GM18861 (cell line): ENCODE results near the gene GTF2A2.

Experiments
- ATAC-seq: cut with Tn5 transposase; IDR thresholded peaks from one replicate; pipeline ENCODE4 v1.9.1; 2021; ENCODE audit not compliant: unreplicated experiment

Gene GTF2A2

DNA sequence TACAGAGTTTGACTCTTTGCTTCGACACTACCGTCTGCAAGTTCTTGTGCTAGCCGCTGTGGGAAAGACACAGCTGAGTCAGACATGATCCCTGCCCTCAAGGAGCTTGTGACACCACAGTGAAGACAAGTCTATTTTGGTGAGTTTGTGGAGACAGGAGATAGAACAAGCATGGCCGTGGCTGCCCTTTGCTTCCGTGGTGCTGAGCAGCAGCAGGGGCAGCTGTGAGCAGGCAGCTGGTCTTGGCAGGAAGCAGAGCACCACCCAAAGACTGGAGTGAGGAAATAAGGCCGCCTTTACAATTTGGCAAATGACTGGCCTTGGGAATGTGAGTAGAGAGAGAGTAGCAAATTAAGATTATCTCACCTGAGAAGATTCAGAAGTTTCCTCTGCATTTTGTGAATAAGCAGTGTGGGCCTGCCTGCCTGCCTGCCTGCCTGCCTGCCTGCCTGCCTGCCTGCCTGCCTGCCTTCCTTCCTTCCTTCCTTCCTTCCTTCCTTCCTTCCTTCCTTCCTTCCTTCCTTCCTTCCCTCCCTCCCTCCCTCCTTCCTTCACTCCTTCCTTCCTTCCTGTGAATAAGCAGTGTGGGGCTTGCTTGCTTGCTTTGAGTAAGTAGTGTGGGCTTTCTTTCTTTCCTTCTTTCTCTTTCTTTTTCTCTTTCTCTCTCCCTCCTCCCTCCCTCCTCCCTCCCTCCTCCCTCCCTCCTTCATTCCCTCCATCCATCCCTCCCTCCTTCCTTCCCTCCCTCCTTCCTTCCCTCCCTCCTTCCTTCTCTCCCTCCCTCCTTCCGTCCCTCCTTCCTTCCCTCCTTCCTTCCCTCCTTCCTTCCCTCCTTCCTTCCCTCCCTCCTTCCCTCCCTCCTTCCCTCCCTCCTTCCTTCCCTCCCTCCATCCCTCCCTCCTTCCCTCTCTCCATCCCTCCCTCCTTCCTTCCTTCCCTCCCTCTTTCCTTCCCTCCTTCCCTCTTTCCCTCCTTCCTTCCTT, 47.3 kb downstream of the GTF2A2 start:
- no peak for ATAC-seq

DNA sequence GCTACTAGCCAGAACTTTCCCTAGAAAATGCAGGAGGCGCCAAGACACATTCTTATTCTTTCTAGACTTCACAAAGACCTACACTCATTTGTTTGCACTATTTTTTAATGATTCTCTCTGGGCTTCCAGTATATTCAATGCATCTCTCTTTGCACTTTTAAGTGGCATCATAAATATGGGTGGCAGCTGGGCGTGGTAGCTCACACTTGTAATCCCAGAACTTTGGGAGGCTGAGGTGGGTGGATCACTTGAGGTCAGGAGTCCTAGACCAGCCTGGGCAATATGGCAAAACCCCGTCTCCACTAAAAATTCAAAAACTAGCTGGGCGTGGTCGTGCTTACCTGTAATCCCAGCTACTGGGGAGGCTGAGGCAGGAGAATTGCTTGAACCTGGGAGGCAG, 51.3 kb downstream of the GTF2A2 start:
- ATAC-seq: no peak

DNA sequence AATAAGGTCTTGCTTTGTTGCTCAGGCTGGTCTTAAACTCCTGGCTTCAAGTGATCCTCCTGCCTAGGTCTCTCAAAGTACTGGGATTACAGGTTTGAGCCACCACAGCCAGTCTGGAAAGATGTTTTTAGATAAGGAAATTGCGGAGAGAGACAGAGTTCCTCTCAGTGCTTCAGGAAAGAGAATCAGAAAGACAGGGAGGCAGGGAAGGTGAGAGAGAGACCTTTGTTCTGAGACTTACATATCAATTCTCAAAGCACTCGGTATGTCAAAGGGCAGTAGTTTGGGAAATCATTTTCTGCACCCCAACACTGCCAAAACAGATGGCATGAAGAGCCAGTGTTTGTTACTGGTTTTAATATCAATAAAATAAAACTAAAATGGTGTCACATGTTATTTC, 58.9 kb downstream of the GTF2A2 start:
- no peak for ATAC-seq

DNA sequence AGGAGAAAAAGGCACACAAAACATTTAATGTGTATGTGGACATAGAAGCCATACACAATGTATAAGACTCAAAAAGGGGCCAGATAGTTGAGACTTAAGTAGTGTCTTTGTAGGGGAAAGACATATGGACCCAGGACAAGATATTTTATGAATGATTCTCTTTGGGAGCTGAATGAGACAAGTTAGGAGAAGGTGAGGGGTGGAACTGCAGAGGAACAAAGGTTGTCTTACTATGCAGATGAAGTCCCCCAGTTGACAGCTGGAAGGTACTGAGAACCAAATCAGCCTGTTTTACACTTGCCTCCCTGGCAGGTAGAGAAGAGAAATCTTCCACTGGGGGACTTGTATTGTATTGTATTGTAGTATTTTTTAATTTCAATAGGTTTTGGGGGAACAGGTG, 60.7 kb downstream of the GTF2A2 start:
- no peak for ATAC-seq

DNA sequence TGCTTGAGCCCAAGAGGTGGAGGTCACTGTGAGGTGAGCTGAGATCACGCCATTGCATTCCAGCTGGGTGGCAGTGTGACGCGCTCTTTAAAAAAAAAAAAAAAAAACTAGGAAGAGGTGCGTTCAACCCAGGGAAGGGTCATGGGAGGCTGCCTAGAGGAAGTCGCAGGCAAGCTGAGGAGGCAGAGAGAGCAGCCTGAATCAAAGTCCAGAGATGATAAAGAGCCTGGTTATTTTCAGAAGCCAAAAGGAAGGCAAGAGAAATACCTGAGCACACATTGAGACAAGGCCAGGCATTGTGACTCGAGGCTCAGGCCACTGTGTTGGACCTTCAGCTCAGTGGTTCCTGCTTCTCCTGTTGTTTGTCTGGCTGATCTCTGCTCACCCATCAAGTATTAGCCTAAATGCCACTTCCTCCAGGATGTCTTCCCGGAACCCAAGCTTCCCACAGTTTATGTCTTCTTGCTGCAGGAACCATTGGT, 61.8 kb downstream of the GTF2A2 start:
- no peak for ATAC-seq

DNA sequence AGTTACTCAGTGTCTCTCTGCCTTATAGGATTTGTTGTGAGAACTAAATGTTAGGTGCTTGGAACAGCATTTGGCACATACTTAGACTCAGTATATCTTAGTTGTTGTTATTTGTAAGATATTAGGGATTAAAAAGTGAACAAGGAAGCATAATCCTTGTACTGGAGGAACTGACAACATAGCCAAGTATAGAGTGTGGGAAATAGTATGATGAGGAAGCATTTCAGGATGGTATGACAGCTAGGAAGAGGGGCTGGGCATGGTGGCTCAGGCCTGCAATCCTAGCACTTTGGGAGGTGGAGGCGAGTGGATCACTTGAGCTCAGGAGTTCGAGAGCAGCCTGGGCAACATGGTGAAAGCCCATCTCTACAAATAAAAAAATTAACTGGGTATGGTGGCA, 62.3 kb downstream of the GTF2A2 start:
- no peak for ATAC-seq

DNA sequence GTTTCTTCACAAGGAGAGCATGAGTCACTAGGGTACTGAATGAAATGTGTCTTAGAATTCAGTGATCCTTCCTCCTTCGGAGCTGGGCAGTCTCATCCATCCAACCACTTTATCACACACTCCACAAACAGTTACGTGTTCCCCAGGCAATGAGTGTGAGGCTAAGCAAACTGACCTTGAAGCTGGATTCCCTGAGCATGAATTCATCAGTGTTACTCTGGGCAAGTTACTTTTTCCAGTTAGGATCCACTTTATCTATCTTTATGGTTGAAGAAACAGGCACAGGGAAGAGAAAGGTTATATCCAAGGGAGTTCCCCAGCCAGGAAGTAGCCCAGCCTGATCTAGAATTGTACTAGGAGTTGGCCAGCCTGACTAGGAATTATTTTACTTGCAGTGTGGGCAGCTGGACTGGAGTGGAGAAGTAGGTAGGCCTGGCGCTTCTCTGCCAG, 62.8 kb downstream of the GTF2A2 start:
- ATAC-seq: no peak

DNA sequence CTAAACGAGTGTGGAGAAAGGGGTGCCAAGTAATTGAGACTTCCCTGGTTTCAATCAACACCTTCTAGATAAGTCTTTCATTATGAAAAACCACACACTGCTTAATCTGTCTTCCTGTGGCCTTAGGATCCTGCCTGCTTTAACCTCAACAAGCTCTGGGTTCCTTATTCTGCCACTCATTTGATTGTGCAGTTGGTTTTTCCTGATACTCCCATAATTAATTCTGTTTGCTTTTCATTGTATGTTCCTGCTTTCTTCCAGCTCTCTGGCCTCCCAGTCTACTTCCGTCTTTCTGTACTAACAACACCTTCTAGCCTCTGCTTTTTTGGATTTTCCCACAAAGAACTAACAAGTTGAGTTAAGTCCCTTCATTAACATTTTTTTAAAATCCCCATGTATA, 66.0 kb downstream of the GTF2A2 start:
- no peak for ATAC-seq

DNA sequence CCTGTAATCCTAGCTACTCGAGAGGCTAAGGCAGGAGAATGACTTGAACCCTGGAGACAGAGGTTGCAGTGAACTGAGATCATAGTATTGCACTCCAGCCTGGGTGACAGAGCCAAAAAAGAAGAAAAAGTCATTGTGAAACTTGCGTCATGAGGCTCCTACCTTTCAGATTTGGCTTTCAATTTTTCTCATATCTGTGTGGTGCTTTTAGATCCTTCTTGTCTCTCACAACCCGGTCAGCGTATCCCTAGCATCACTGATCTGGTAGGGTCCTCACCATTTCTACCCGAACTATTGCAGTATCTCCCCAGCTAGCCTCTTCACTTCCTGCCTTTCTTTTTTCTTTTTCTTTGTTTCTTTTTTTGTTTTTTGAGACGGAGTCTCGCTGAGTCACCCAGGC, 67.3 kb downstream of the GTF2A2 start:
- no peak for ATAC-seq
